Glutamatergic neuron (in vitro differentiated cells): ENCODE results near the gene NAA40. TPM values are rescaled to one million over a fixed set of nuclear protein-coding genes. Genes with fewer than 3 reads are reported as not detected.
A peak's percentile ranks its signal among the peaks of the same experiment; 100 is the strongest.

ENCODE experiments used
- DNase-seq: peaks from one replicate; pipeline ENCODE4 v3.0.0; 2022
- H3K27ac Mint-ChIP-seq: one replicate; pipeline ENCODE4 v1.8.0; 2020; ENCODE audit warnings: mild to moderate bottlenecking, mixed read lengths, inconsistent platforms; ENCODE audit not compliant: unreplicated experiment
- H3K27me3 Mint-ChIP-seq: one replicate; pipeline ENCODE4 v1.8.0; 2020; ENCODE audit warnings: mild to moderate bottlenecking, moderate library complexity, mixed read lengths, inconsistent platforms; ENCODE audit not compliant: unreplicated experiment
- H3K36me3 Mint-ChIP-seq: one replicate; pipeline ENCODE4 v1.8.0; 2020; ENCODE audit warnings: mild to moderate bottlenecking, mixed read lengths, inconsistent platforms; ENCODE audit not compliant: unreplicated experiment
- H3K4me1 Mint-ChIP-seq: one replicate; pipeline ENCODE4 v1.8.0; 2020; ENCODE audit warnings: mild to moderate bottlenecking, low read depth, mixed read lengths, inconsistent platforms; ENCODE audit not compliant: unreplicated experiment
- H3K4me3 Mint-ChIP-seq: one replicate; pipeline ENCODE4 v1.8.0; 2020; ENCODE audit warnings: mild to moderate bottlenecking, mixed read lengths, inconsistent platforms; ENCODE audit not compliant: unreplicated experiment
- H3K9me3 Mint-ChIP-seq: one replicate; pipeline ENCODE4 v1.8.0; 2020; ENCODE audit warnings: mild to moderate bottlenecking, moderate library complexity, mixed read lengths, inconsistent platforms; ENCODE audit not compliant: unreplicated experiment
- total RNA-seq: library from RNA; stranded (reverse); fragmentation: NEBNext Ultra II Directional; extraction: Animal tissue kit (Norgen Biotek cat#: 25700); gene quantifications from one replicate; pipeline ENCODE4 v1.2.1, GENCODE V29; 2021; ENCODE audit not compliant: unreplicated experiment
- TF ChIP-seq, protein P1 (sequence below): fragments of 200-600 bp; sonication (generic); IDR thresholded peaks from one replicate; pipeline ENCODE4 v1.5.0; 2021; ENCODE audit not compliant: partially characterized antibody, unreplicated experiment

The NAA40 gene
- total RNA-seq, 1 donor from 2014 or later = 68.0 TPM

GRCh38 chr11:63911876-63912275 is 26.9 kb upstream of the NAA40 start:
- TF ChIP-seq, protein P1, sequence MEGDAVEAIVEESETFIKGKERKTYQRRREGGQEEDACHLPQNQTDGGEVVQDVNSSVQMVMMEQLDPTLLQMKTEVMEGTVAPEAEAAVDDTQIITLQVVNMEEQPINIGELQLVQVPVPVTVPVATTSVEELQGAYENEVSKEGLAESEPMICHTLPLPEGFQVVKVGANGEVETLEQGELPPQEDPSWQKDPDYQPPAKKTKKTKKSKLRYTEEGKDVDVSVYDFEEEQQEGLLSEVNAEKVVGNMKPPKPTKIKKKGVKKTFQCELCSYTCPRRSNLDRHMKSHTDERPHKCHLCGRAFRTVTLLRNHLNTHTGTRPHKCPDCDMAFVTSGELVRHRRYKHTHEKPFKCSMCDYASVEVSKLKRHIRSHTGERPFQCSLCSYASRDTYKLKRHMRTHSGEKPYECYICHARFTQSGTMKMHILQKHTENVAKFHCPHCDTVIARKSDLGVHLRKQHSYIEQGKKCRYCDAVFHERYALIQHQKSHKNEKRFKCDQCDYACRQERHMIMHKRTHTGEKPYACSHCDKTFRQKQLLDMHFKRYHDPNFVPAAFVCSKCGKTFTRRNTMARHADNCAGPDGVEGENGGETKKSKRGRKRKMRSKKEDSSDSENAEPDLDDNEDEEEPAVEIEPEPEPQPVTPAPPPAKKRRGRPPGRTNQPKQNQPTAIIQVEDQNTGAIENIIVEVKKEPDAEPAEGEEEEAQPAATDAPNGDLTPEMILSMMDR = no peak
- Mint-ChIP-seq H3K4me3 (peak overlapping the region; percentile 85), H3K9me3 (peaks cover 25% of the 10 kb centered on the region), H3K27me3 (peaks cover 31% of the 10 kb centered on the region), H3K4me1 (peaks cover 24% of the 10 kb centered on the region), H3K36me3 (no peaks in the 10 kb centered on the region), H3K27ac (peak overlapping the region; percentile 98)
- no peak for DNase-seq

DNA sequence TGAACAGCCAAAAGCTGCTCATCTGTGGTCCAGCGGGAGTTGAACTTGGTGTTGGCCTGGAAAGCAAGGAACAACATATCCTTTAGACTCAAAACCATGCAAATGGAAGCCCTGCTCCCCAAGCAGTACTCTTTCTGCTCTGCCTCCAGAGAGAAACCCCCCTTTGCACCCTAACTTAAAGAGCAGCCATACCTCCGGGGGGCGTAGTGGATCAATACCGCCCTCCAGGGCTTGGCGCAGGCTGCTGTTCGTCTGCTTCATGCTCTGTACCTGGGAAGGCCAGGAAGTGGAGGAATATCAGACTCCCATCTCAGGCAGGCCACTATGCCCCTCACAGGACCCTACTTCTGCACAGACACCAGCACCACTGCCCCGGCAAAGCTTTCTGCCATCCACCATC is 26.1 kb upstream of the NAA40 start:
- Mint-ChIP-seq H3K36me3 (no peaks in the 10 kb centered on the region), H3K27ac (peak overlapping the region; percentile 98), H3K4me1 (peaks cover 24% of the 10 kb centered on the region), H3K27me3 (peaks cover 31% of the 10 kb centered on the region), H3K4me3 (peak overlapping the region; percentile 85), H3K9me3 (peaks cover 25% of the 10 kb centered on the region)
- TF ChIP-seq, protein P1 = no peak
- DNase-seq = peak; percentile 29

DNA sequence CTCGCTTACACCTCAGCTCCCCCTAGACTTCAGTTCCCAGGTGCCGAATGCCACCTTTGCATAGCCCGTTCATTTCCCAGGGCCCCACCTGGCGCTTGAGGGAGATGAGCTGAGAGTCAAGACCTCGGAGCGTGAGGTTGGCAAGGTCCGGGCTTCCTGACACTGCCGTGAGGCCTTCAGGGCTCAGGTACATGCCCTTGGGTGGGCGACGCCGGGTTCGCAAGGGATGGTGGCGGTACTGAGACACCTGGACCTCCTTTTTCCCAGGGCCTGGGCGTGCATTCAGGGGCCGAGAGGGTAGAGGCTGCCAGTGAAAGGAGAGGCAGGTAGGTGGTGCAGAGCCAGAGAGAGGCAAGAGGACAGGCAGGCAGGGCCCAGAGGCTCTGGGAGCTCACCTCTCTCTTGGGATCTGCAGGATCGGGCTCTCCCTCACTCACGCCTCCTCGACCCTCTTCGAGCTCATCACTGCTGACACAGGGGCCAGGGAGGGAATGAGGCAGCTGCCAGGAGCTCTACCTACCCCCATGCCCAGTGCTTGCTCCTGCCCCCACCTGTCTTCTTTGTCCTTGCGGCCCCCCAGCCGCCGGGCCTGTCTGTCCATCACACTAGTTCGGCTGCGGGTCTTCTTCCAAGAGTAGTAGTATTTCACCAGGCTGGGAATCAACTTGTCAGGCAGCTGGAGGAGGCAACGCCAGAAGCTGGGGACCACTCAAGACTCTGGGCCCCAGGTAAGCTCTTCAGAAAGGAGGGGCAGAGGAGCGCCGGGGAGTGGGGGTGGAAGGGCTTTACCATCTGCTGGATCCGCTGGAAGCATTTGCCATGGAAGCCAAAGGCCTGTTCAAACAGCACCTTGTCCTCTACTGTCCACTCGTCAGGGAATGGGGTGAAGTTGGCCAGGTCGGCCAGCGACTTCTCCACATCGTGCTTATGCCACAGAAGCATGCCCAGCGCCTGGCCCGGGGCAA is 24.7 kb upstream of the NAA40 start:
- Mint-ChIP-seq H3K27me3 (peaks cover 35% of the 10 kb centered on the region), H3K4me1 (peaks cover 23% of the 10 kb centered on the region), H3K4me3 (peak overlapping the region; percentile 93), H3K27ac (peak overlapping the region; percentile 88), H3K36me3 (no peaks in the 10 kb centered on the region), H3K9me3 (peaks cover 26% of the 10 kb centered on the region)
- DNase-seq = no peak
- TF ChIP-seq, protein P1 = no peak

DNA sequence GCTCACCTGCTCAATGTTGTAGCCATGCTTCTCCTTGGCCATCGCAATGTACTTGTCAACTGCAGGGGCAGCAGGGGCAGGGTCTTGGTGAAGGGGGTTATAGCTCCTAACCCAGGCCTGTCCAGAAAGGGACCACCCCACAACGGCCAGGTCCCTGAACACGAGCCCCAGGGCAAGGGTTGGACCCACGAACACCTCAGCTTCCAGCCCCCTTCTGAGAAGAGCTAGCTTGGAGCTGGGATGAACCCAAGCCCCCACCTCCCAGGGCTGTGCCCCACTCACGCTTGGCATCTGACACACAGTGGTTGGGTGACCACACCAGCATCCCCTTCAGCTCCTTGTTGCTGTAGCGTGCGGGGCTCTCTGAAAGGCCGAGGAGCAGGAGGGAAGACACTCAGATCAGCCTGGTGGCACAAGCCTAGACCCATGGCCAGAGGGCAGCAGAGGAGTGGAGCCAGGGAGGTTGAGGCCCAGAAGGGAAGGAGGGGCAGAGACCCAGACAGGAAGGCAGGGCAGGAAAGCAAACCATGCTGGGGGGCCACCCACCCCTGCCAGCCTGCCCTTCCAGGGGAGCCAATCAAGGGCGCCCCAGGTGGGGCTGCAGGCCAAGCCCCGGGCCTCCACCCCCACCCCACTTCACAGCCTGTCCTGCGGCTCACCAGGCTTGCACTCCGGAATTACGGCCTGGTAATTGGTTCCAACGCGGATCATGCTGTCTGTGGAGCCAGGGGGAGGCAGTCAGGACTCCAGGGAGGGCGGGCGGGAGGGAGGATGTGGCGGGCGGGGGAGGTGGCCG is 23.7 kb upstream of the NAA40 start:
- Mint-ChIP-seq H3K9me3 (peaks cover 28% of the 10 kb centered on the region), H3K27me3 (peaks cover 32% of the 10 kb centered on the region), H3K4me1 (peaks cover 22% of the 10 kb centered on the region), H3K4me3 (peak overlapping the region; percentile 93), H3K36me3 (no peaks in the 10 kb centered on the region), H3K27ac (peak overlapping the region; percentile 86)
- TF ChIP-seq, protein P1 = no peak
- DNase-seq = no peak
